ENCODE data around the gene DPP4. TPM values are rescaled to one million over a fixed set of nuclear protein-coding genes. Genes with fewer than 3 reads are reported as not detected.

Gene DPP4
- polyA plus RNA-seq, 2 of the 4 experiments (the other 2 are of a cell fraction) = 0.17 to 0.27 TPM

DNA sequence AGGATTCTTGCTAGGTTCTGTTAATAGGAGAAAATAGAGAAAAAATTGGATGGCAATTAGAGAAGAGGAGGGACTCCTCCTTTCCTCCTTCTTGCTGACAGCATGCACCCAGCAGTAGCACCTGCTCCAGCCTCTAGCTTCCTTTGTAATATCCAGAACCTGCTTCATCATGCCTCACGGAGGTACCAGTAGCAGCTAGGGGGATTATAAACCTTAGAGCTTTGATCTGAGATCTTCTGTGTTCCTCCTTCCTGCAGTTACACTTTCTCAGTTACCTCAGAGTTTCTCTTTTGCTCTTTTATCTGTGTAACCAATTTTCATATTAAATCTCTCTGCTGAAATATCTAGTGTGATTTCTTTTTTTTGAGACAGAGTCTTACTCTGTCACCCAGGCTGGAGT is 16.6 kb downstream of the DPP4 start:
- ChIA-PET CTCF (interaction anchor here (1.3 kb wide), 1 partner anchor 16 kb away, joined by 3 read pairs; no protein-coding TSS in a partner anchor), POLR2A (no interaction called here)
- H3K9me3 ChIP-seq = peaks cover 8% of the 10 kb centered on the region; the same call in 1 of the 3 replicates
- no peak overlapping the region for H3K4me3 ChIP-seq
- no peak for FAIRE-seq
- 7% methylated on average over 1 of the region's 1 CpG for WGBS (ENCODE audit: missing lambda C conversion rate)
- no peaks in the 10 kb centered on the region for H3K4me1 ChIP-seq
- no peak for ATAC-seq
- no peak overlapping the region for H3K4me2 ChIP-seq
- H3K27ac ChIP-seq = no peak overlapping the region
- TF ChIP-seq, protein P1, sequence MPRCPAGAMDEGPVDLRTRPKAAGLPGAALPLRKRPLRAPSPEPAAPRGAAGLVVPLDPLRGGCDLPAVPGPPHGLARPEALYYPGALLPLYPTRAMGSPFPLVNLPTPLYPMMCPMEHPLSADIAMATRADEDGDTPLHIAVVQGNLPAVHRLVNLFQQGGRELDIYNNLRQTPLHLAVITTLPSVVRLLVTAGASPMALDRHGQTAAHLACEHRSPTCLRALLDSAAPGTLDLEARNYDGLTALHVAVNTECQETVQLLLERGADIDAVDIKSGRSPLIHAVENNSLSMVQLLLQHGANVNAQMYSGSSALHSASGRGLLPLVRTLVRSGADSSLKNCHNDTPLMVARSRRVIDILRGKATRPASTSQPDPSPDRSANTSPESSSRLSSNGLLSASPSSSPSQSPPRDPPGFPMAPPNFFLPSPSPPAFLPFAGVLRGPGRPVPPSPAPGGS (IDR thresholded peaks at IDR 0.05) = no peak
- TF ChIP-seq SMC3 (IDR thresholded peaks at IDR 0.05) (no peak), PHF8 (IDR thresholded peaks at IDR 0.05; ENCODE audit: borderline replicate concordance, low read depth) (no peak), EHMT2 (IDR thresholded peaks at IDR 0.05; ENCODE audit: low read depth) (no peak), GATA3 (IDR thresholded peaks at IDR 0.05; ENCODE audit: borderline replicate concordance) (no peak), TP53 (CRISPR knock-in tag; IDR thresholded peaks at IDR 0.05) (no peak), RCOR1 (IDR thresholded peaks at IDR 0.05; ENCODE audit: low read depth, low read length) (no peak), NR3C1 (IDR thresholded peaks at IDR 0.05) (no peak), BHLHE40 (IDR thresholded peaks at IDR 0.05; ENCODE audit: low read depth, low read length) (no peak), CBX8 (IDR thresholded peaks at IDR 0.05) (no peak), KDM1A (IDR thresholded peaks at IDR 0.05; ENCODE audit: low read depth) (no peak), CHD4 (IDR thresholded peaks at IDR 0.05; ENCODE audit: borderline replicate concordance) (no peak), MYC (IDR thresholded peaks at IDR 0.05; ENCODE audit: borderline replicate concordance, low read length) (no peak), ZC3H11A (IDR thresholded peaks at IDR 0.05) (no peak), HOXB5 (CRISPR knock-in tag; IDR thresholded peaks at IDR 0.05) (no peak)
- DNase-seq (ENCODE audit: low read depth in 1 of 2, low spot score in 1 of 2) = no peak

- ChIA-PET POLR2A (no interaction called here), CTCF (no interaction called here)
- DNase-seq (ENCODE audit: low read depth in 1 of 2, low spot score in 1 of 2) (no peak), FAIRE-seq (no peak), ATAC-seq (no peak)
- no peak overlapping the region for H3K27ac ChIP-seq
- peaks cover 8% of the 10 kb centered on the region; the same call in 1 of the 3 replicates for H3K9me3 ChIP-seq
- WGBS (ENCODE audit: missing lambda C conversion rate) = 74% methylated on average over 2 of the region's 2 CpGs
- no peak for TF ChIP-seq REST (IDR thresholded peaks at IDR 0.05)
- TF ChIP-seq ZSCAN20 (CRISPR knock-in tag; IDR thresholded peaks at IDR 0.05) = no peak
- TF ChIP-seq CHD2 (IDR thresholded peaks at IDR 0.05; ENCODE audit: low read length, partially characterized antibody) = no peak
- no peak for TF ChIP-seq MAZ (IDR thresholded peaks at IDR 0.05; ENCODE audit: borderline replicate concordance, low read depth, low read length)
- TF ChIP-seq E2F6 (IDR thresholded peaks at IDR 0.05; ENCODE audit: borderline replicate concordance, low read depth) = no peak
- H3K4me1 ChIP-seq = no peaks in the 10 kb centered on the region
- no peak overlapping the region for H3K4me2 ChIP-seq
- H3K4me3 ChIP-seq = no peak overlapping the region
Observed at GRCh38 chr2:162056796-162057399, 17.1 kb downstream of the DPP4 start.
